RPMI8226 (cell line): ENCODE data around the gene NTNG1.

ENCODE experiments used
- DNase-seq: peaks from one replicate; pipeline ENCODE4 v3.0.0-alpha.2; 2015

The NTNG1 gene

DNA sequence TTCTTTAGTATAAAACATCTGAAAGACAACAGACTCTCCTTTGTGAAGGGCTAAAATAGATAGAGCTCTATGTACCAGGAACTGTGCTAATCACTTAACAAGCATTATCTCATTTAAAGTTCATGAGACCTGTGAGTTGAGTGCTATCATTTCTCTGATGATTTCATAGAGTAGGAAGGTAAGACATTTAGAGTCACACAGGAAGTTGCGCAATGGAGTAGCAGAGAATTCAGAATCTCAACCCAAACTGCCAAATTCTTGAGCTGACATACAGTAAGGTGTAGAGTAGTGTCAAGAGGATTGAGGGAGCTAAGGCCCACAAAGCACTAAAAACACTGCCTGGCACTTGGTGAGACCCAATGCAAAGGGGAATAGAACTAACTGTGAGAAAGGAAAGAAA, 384.3 kb downstream of the NTNG1 start:
- no peak for DNase-seq

DNA sequence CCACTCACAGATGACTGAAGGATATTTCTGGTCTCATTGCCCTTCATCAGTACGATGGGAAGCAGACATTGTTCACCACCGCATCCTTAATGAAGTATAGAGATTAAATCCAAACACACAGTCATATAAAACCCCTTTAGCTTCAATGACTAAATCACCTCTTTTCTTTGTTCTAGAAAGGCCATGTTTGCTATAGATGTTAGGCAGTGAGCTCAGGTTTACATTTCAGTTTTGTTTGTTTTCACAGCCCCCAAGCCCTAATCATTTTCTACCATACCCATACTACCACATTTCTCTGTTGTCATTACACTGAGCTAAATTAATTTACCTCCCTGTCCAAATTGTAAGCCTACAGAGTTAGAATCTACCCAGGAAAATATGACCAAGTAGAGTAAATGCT, 385.1 kb downstream of the NTNG1 start:
- no peak for DNase-seq

DNA sequence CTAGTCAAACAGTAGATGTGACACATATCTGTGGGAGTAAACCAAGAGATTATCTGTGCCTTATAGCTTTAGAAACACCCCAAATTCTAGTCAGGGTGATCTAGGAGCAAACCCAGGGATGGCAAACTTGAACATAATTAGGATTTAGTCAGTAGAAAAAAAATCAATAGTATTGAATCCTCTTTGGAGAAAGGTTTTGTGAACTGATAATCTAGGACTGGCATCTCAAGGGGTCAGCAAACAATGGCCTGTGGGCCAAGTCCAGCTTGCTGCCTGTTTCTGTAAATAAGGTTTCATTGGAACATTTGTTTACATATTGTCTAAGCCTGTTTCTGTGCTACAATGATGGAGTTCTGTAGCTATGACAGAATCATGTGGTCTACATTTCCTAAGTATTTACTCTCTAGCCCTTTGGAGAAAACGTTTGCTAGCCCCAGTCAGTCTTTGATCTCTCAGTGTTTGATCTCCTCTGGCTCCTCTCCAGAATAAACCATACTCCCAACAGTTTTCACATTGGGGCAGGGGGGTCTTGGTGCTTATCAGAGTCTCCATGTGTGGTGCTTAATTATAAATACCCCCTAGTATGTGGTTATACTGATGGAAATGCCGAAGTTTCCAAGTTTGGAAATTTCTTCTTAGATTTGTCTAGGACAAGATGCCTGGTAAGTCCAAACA, 385.8 kb downstream of the NTNG1 start:
- no peak for DNase-seq

DNA sequence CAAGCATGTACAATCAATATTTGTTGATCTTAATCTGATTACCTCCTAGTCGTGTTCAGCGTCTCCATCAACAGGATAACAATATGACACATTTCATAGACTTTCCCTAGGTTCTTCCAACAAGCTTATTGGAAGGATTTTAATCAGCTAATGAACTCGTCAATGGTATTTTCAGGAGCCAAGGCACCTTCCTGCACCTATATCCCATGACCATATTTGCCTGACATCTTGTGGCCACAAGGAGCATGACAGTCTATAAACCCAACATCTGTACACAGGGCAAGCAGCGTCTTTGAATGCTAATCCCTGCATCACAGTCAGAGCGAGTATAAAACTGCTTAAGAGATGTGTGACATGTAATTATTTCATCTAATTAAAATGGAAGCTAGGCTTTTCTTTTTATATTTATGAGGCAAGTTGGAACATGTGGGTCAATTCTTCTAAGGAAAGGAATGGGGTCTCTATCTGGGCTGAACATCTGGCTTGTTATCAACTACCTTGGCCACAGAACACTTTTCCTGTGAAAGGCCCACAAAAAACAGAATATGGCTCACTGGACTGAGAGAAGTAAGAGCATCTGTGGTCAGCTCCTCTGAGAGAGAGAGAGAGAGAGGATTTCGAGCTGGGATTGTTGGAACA, 388.8 kb downstream of the NTNG1 start:
- DNase-seq = peak; percentile 32

DNA sequence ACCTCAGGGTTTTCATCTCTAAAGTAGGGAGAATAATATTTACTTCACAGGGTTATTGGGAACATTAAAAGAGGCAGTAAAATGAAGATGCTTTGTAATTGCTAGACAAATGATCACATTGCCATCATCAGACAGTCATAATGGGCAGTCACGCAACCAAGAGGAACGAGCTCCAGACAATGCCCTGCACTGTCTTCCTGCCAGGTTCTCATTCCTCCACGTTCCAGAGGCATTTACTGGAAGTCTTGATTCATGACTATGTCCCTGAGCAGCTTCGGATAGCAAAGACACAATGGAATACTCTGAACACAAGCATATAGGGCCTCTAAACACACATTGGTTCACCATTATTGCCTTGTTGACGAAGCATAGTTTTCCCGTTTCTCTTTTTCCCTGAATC, 389.7 kb downstream of the NTNG1 start:
- no peak for DNase-seq

DNA sequence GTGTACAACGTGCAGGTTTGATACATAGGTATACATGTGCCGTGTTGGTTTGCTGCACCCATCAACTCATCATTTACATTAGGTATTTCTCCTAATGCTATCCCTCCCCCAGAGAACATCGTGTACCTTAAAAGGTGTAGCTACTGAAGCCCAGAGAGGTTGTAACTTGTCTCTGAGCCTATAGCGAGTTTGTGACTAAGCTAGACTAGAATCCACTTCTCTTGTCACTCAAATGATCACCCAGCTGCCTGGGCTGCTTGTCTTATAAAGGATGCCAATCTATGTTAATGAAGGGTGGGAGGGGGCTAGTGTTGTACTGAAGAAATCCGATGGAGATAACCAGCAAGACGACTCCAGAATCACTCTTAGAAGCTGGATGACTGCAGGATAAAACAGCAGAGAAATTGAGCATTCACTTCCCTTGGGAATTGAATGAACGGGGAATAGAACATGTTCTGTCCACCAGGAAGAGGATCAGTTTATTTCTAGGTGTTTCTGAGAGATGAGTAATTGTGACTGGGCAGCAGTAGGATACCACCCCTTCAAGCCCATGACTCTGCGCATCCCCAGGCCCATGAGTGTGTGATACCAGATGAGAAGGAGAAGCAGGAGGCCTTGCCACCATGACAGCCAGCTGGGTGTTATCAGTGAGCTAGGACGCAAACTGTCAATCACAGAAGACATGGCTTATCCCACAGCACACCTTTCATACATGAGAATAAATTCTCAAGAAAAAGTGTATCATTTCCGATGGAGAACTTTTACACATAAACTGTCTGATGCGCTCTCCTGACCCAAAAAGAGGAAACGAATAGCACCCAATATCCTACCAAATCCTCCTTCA, 390.4 kb downstream of the NTNG1 start:
- no peak for DNase-seq

DNA sequence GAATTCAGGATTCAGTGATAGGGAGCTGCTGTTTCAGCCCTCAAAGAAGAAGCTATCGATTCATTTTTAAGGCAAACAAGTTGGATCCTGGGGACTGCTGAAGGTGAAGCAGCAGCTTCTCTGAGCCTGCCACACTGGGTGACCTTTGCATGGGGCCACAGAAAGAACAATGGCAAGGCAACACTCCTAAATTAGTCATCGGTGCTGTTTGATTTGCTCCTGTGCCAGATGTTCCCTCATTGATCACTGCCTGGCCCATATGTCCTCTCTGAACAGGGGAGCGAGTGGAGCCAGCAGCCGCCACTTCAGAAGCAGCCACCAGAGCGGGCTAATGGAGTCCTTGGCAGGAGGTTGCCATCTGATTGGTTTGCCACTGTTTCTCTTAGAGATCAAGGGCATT, 391.5 kb downstream of the NTNG1 start:
- DNase-seq = no peak
